Body of pancreas (tissue), 4 donors: ENCODE data around the gene HOXC5. TPM values are rescaled to one million over a fixed set of nuclear protein-coding genes. Genes with fewer than 3 reads are reported as not detected.
A peak's percentile ranks its signal among the peaks of the same experiment; 100 is the strongest.

ENCODE experiments used
- ATAC-seq: fragments of 150-250 bp; one replicate; pipeline ENCODE4 v1.9.1; 2016
- DNase-seq, 4 donors: peaks; one replicate each; pipeline ENCODE4 v3.0.0-alpha.2; 2019
- H3K27ac ChIP-seq, 4 donors: fragments of 200-600 bp; sonication (generic); 1 replicate in 3 of 4; 2 replicates in 1 of 4; pipeline versions ENCODE4 v1.5.1 to v1.6.1; 2016 to 2019; ENCODE audit warnings: mild to moderate bottlenecking in 1 of 4, mixed read lengths in 1 of 4, moderate library complexity in 1 of 4
- H3K27me3 ChIP-seq, 2 donors: fragments of 200-600 bp; sonication (generic); one replicate each; pipeline ENCODE4 v1.6.0; 2016; ENCODE audit warnings: mild to moderate bottlenecking in 1 of 2
- H3K36me3 ChIP-seq, 2 donors: fragments of 200-600 bp; sonication (generic); replicated peaks in 1 of 2; 2 replicates each; pipeline ENCODE4 v1.5.1; 2016; ENCODE audit warnings: low read depth in 2 of 2; ENCODE audit not compliant: insufficient read depth in 1 of 2
- H3K4me1 ChIP-seq: fragments of 200-600 bp; sonication (generic); one replicate; pipeline ENCODE4 v1.6.0; 2016
- H3K4me3 ChIP-seq, 2 donors: fragments of 200-600 bp; sonication (generic); 1 replicate in 1 of 2; 2 replicates in 1 of 2; pipeline ENCODE4 v1.5.1; 2016 to 2019
- H3K9me3 ChIP-seq, 3 donors: fragments of 200-600 bp; sonication (generic); 1 replicate in 2 of 3; 2 replicates in 1 of 3; pipeline ENCODE4 v1.5.1; 2016
- CTCF ChIP-seq, 7 experiments: fragments of 450-650 bp in 4 of 7; fragments of 200-600 bp in 3 of 7; sonication (generic) in 3 of 7; IDR thresholded peaks; one replicate each; pipeline ENCODE4 v1.5.1; 2016 to 2019; ENCODE audit warnings: antibody characterized with exemption in 7 of 7
- POLR2A ChIP-seq, 3 donors: fragments of 450-650 bp; IDR thresholded peaks; one replicate each; pipeline ENCODE4 v1.6.1; 2016; ENCODE audit warnings: antibody characterized with exemption in 3 of 3, mild to moderate bottlenecking in 2 of 3
- WGBS, 2 donors: methylation state at CpG; one replicate each; pipeline ENCODE4 v1.1.5; 2017; 5-methylcytosine and 5-hydroxymethylcytosine counted together
- intact Hi-C: fragments of 100-400 bp; cut with DNase I; formaldehyde crosslinking; loops from one replicate; pipeline ENCODE4 v1.15.1; 2023
- total RNA-seq, 2 donors: library from RNA; depleted of rRNA; stranded (reverse); fragments of >200 nt; gene quantifications; one replicate each; pipeline ENCODE4 v1.1.0, GENCODE V29; 2016

HOXC5 gene
- total RNA-seq, 2 donors from 2014 or later, result not detected

- Histone ChIP-seq H3K36me3 (no peaks in the 10 kb centered on the region), H3K27me3 (peaks cover 0 to 16% of the 10 kb centered on the region in 2 donors), H3K4me3 (no peak overlapping the region), H3K4me1 (peaks cover 2% of the 10 kb centered on the region), H3K9me3 (no peaks in the 10 kb centered on the region), H3K27ac (no peak overlapping the region)
- intact Hi-C loops, result no loop called here
- no peak for TF ChIP-seq POLR2A (IDR thresholded peaks at IDR 0.05)
- TF ChIP-seq CTCF (IDR thresholded peaks at IDR 0.05), result no peak
- DNase-seq, result peak in 3 of 4 donors; percentile 44 to 80 (median 76)
- 18% methylated on average over 9 of the region's 9 CpGs for WGBS, 2 donors
- ATAC-seq, result peak; percentile 66
Observed at GRCh38 chr12:54038871-54039414, 6.1 kb downstream of the HOXC5 start.

DNA sequence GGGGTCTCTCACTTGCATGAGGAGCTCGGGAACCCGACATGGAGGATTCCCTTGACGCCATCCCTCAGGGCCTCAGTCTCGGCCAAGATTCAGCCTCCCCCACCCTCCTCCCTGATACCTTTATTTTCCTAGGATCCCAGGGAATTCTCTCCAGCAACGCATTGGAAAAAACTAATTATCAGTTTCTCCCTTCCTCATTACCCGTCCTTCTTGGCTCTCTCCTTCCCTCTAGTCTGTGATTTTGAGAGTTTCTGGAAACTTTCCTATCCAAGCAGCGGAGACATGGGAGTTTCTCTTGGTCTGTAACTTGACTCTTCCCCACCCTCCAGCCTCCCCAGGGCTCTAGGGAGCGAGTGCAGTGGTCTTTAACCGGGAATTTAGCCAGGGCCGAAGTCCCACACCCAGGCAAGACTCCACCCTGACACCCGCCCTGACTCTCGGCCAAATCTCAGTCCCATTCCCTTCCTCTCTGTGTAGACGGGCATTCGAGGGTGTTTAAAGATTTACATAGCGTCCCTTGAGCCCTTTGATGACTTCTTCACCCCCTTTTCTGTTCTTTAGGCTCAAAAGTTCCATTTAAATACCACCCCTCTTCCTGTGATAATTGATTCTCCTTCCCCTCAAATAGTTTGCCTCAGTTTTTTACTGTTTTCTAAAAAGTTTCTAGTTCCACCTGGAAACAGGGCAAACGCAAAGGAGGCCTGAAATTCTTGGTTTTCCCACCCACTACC, 6.7 kb downstream of the HOXC5 start:
- Histone ChIP-seq H3K4me3 (no peak overlapping the region), H3K36me3 (no peaks in the 10 kb centered on the region), H3K27ac (no peak overlapping the region), H3K9me3 (no peaks in the 10 kb centered on the region), H3K4me1 (no peaks in the 10 kb centered on the region), H3K27me3 (peaks cover under 1 to 16% of the 10 kb centered on the region in 2 donors)
- intact Hi-C loops, result no loop called here
- WGBS, 2 donors, result 13 to 15% methylated on average over 16 of the region's 16 CpGs
- no peak for TF ChIP-seq POLR2A (IDR thresholded peaks at IDR 0.05)
- no peak for TF ChIP-seq CTCF (IDR thresholded peaks at IDR 0.05)
- DNase-seq (no peak), ATAC-seq (no peak)

GRCh38 chr12:54040148-54040494, 7.3 kb downstream of the HOXC5 start:
- DNase-seq (no peak), ATAC-seq (no peak)
- no peaks in the 10 kb centered on the region for H3K9me3 ChIP-seq
- no peaks in the 10 kb centered on the region for H3K36me3 ChIP-seq
- WGBS, 2 donors, result 29 to 38% methylated on average over 4 of the region's 4 CpGs
- no peak overlapping the region for H3K27ac ChIP-seq
- intact Hi-C loops, result no loop called here
- H3K27me3 ChIP-seq, result peaks cover 3 to 16% of the 10 kb centered on the region in 2 donors
- no peaks in the 10 kb centered on the region for H3K4me1 ChIP-seq
- no peak for TF ChIP-seq CTCF (IDR thresholded peaks at IDR 0.05)
- H3K4me3 ChIP-seq, result no peak overlapping the region

DNA sequence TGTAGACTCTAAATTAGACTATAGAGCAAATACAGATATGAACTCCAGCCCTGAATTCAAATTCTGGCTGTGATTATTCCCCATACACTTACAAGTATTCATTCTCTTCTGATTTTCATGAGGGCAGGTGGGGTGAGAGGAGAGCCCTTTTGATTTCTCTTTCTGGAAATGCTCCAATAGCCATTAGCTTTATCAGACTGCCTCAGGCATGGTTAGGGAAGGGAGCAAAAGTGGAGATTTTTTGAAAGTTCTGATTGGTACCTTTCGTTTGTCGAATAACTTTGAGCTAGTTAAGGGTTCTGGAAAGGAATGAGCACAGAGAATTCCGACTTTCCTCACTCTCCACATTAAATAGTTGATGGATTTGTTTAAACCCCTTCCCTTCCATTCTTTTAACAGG, 7.8 kb downstream of the HOXC5 start:
- H3K27me3 ChIP-seq, result peaks cover 3 to 17% of the 10 kb centered on the region in 2 donors

More for the DNA sequence above, 7.8 kb downstream of the HOXC5 start:
- intact Hi-C loops, result no loop called here
- 46 to 58% methylated on average over 3 of the region's 3 CpGs for WGBS, 2 donors
- no peaks in the 10 kb centered on the region for H3K36me3 ChIP-seq
- no peaks in the 10 kb centered on the region for H3K4me1 ChIP-seq
- no peak overlapping the region for H3K4me3 ChIP-seq
- ATAC-seq (no peak), DNase-seq (no peak)
- H3K27ac ChIP-seq, result no peak overlapping the region
- no peak for TF ChIP-seq CTCF (IDR thresholded peaks at IDR 0.05)
- TF ChIP-seq POLR2A (IDR thresholded peaks at IDR 0.05), result no peak
- H3K9me3 ChIP-seq, result no peaks in the 10 kb centered on the region
